HUES6 (cell line): ENCODE data around the gene TCF23.
"Not testable (repeated sequence)": the region's sequence is repeated elsewhere in the genome, so short reads cannot be mapped to it uniquely, and the experiment has no call there.

Experiments
- H3K27ac ChIP-seq: 2 replicates; pipeline ENCODE4 v1.7.0; 2013; ENCODE audit warnings: low read depth, mild to moderate bottlenecking, low read length, inconsistent platforms
- H3K27me3 ChIP-seq: 2 replicates; pipeline ENCODE4 v1.6.1; 2013; ENCODE audit warnings: low read length; ENCODE audit not compliant: control insufficient read depth, insufficient read depth
- H3K36me3 ChIP-seq: 2 replicates; pipeline ENCODE4 v1.6.1; 2013; ENCODE audit warnings: low read length; ENCODE audit not compliant: control insufficient read depth, insufficient read depth
- H3K4me1 ChIP-seq: 2 replicates; pipeline ENCODE4 v1.6.1; 2013; ENCODE audit warnings: low read length; ENCODE audit not compliant: control insufficient read depth, insufficient read depth
- H3K4me3 ChIP-seq: 2 replicates; pipeline ENCODE4 v1.5.1; 2013; ENCODE audit warnings: low read depth, low read length
- H3K9ac ChIP-seq: one replicate; pipeline ENCODE4 v1.6.1; 2013; ENCODE audit warnings: mild to moderate bottlenecking, low read length
- H3K9me3 ChIP-seq: 2 replicates; pipeline ENCODE4 v1.6.1; 2013; ENCODE audit warnings: low read depth, low read length; ENCODE audit not compliant: control insufficient read depth, insufficient read depth

Gene TCF23

DNA sequence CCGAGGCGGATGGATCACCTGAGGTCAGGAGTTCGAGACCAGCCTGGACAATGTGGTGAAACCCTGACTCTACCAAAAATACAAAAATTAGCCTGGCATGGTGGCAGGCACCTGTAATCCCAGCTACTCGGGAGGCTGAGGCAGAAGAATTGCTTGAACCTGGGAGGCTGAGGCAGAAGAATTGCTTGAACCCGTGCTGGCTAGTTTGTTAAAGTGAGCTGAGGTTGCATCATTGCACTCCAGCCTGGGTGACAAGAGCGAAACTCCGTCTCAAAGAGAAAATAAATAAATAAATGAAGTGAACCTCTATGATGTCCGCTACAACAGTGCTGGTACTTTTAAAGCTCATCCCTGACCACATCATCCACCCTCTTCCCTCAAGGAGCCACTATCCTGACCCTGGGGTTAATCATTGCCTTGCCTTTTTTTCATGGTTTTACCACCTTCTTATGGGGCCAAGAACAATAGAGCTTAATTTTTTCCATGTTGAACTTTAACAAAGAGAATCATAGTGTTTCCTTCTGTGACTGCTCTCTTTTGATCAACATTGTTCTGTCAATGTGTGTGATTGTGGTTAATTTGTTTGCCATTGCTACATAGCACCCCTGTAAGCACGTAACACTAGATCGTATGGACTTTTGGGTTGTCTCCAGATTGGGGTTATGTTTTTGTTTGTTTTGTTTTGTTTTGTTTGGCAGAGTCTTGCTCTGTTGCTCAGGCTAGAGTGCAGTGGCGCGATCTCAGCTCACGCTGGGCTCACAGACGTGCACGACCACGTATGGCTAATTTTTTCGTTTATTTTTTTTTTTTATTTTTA is 45.9 kb downstream of the TCF23 start:
- H3K4me1 ChIP-seq, result no peaks in the 10 kb centered on the region
- no peak overlapping the region for H3K9ac ChIP-seq
- H3K4me3 ChIP-seq, result no peak overlapping the region
- H3K27ac ChIP-seq, result no peak overlapping the region
- H3K27me3 ChIP-seq, result no peaks in the 10 kb centered on the region
- H3K36me3 ChIP-seq, result peaks cover 7% of the 10 kb centered on the region
- no peaks in the 10 kb centered on the region for H3K9me3 ChIP-seq

GRCh38 chr2:27195799-27196198 is 47.0 kb downstream of the TCF23 start:
- H3K9me3 ChIP-seq, H3K9ac ChIP-seq, H3K27ac ChIP-seq, H3K27me3 ChIP-seq, H3K4me3 ChIP-seq, H3K4me1 ChIP-seq: not testable (repeated sequence)
- H3K36me3 ChIP-seq, result peaks cover 16% of the 10 kb centered on the region

GRCh38 chr2:27198068-27198467 is 49.3 kb downstream of the TCF23 start:
- not testable (repeated sequence) for H3K9ac ChIP-seq, H3K27ac ChIP-seq, H3K27me3 ChIP-seq, H3K9me3 ChIP-seq, H3K4me1 ChIP-seq, H3K4me3 ChIP-seq
- H3K36me3 ChIP-seq, result peaks cover 38% of the 10 kb centered on the region

GRCh38 chr2:27198627-27199026 is 49.8 kb downstream of the TCF23 start:
- Histone ChIP-seq H3K4me3 (no peak overlapping the region), H3K27me3 (no peaks in the 10 kb centered on the region), H3K36me3 (peaks cover 44% of the 10 kb centered on the region), H3K27ac (no peak overlapping the region), H3K4me1 (no peaks in the 10 kb centered on the region), H3K9ac (no peak overlapping the region), H3K9me3 (no peaks in the 10 kb centered on the region)

DNA sequence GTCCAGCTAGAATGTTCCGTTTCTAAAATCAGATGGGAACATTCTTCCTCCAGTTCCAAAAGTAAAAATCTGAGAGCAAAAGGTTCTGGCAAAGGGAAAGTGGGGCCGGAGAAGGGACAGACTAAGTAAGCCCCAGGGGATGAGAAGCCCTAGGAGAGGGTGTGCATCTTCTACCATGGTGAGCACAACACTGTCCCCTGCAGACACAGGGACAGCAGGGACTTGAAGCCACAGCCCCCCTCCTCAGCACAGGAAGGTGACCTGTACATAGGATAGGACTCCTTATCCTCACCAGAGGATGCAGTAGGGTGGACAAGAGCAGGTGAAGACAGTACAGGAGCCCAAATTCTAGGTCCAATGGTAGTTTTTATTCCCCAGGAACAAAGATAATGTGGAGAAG is 50.4 kb downstream of the TCF23 start:
- Histone ChIP-seq H3K9ac (no peak overlapping the region), H3K27me3 (no peaks in the 10 kb centered on the region), H3K4me1 (no peaks in the 10 kb centered on the region), H3K27ac (no peak overlapping the region), H3K36me3 (peaks cover 50% of the 10 kb centered on the region), H3K9me3 (no peaks in the 10 kb centered on the region), H3K4me3 (no peak overlapping the region)

DNA sequence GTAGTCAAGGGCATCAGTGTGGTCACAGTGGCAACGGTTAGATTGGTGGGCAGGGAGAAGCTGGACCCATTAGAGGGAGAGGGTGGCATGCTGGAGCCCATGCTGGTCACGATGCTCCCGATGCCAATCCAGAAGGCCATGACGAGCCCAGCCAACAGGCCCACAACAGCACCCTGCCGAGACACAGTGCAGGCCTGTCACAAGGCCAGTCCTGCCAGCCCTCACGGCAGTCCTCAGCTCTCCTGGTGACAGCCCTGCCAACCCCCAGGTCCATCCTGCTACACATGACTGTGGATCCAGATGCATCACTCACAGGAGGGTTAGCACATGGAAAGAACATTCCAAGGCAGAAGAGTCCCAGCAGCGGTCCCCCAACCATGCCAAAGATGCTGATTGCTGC is 52.9 kb downstream of the TCF23 start:
- no peak overlapping the region for H3K27ac ChIP-seq
- no peak overlapping the region for H3K4me3 ChIP-seq
- no peaks in the 10 kb centered on the region for H3K9me3 ChIP-seq
- no peaks in the 10 kb centered on the region for H3K27me3 ChIP-seq
- H3K4me1 ChIP-seq, result no peaks in the 10 kb centered on the region
- no peak overlapping the region for H3K9ac ChIP-seq
- peaks cover 74% of the 10 kb centered on the region for H3K36me3 ChIP-seq

- H3K9ac ChIP-seq, result no peak overlapping the region
- no peaks in the 10 kb centered on the region for H3K4me1 ChIP-seq
- H3K27ac ChIP-seq, result no peak overlapping the region
- no peak overlapping the region for H3K4me3 ChIP-seq
- H3K27me3 ChIP-seq, result no peaks in the 10 kb centered on the region
- peaks cover 86% of the 10 kb centered on the region for H3K36me3 ChIP-seq
- no peaks in the 10 kb centered on the region for H3K9me3 ChIP-seq
Observed at GRCh38 chr2:27202854-27203253, 54.0 kb downstream of the TCF23 start.

DNA sequence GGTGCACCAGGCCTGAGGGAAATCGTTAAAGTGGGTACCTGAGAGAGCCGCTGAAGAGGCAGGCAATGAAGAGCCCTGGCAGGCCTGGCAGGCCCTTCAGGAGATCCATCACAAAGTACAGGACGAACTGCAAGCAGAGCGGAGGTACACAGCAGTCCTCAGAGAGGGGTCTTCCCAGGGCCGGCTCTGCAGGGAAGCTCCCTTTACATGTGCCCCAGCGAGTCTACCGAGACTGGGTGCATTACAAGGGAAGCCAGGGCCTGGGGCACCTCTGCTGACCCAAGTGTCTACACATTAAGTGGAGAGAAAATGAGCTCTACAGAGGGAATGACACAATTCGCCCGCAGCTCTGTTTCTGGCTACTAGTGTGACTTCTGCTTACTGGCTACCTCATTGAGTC is 54.9 kb downstream of the TCF23 start:
- Histone ChIP-seq H3K27me3 (no peaks in the 10 kb centered on the region), H3K9ac (no peak overlapping the region), H3K4me3 (no peak overlapping the region), H3K4me1 (peaks cover 3% of the 10 kb centered on the region; the same call in 1 of the 2 replicates), H3K9me3 (no peaks in the 10 kb centered on the region), H3K27ac (no peak overlapping the region), H3K36me3 (peaks cover 95% of the 10 kb centered on the region)

DNA sequence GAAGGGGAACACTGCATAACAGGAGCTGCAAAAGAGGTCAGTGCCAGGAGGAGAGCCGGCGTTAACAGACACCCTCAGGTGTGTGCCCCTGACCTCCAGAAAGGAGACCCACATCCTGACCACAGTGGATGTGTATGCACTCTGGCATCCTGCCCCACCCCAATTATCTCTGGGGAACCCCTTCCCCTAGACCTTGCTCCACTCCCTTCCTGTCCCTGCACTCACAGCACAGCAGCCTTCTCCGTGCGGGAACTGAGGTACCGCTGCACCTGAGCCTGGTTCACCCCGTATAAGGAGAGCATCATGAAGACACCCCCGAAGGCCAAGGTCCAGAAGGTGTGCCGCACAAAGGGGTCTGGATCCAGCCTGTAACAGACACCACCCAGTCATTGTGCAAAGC is 55.8 kb downstream of the TCF23 start:
- Histone ChIP-seq H3K27me3 (no peaks in the 10 kb centered on the region), H3K36me3 (peaks cover 98% of the 10 kb centered on the region), H3K9ac (no peak overlapping the region), H3K27ac (no peak overlapping the region), H3K9me3 (no peaks in the 10 kb centered on the region), H3K4me1 (peaks cover 3% of the 10 kb centered on the region; the same call in 1 of the 2 replicates), H3K4me3 (no peak overlapping the region)

GRCh38 chr2:27205206-27205605 is 56.4 kb downstream of the TCF23 start:
- Histone ChIP-seq H3K4me3 (no peak overlapping the region), H3K36me3 (peaks cover 97% of the 10 kb centered on the region), H3K4me1 (peaks cover 8% of the 10 kb centered on the region; the same call in 1 of the 2 replicates), H3K27ac (no peak overlapping the region), H3K9ac (no peak overlapping the region), H3K9me3 (no peaks in the 10 kb centered on the region), H3K27me3 (no peaks in the 10 kb centered on the region)

DNA sequence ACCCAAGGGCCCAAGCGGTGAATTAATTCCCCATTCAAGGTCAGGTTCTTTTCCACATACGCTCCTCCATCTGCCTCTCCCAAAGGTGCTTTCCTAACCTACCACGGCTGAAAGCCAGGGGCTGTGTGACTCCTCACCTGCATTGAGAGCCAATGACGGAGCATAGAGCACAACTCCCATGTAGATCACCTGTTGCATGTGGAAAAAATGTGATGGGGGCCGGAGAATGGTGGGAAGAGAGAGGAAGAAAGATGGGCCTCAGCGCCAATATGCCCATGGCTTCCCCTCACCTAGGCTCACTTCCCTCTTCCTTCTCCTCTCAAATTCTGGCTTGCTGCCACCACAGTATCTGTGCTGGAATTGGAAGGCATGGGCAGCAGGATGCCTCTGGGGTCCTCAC is 57.5 kb downstream of the TCF23 start:
- H3K36me3 ChIP-seq, result peaks cover 87% of the 10 kb centered on the region
- H3K9ac ChIP-seq, result no peak overlapping the region
- no peak overlapping the region for H3K27ac ChIP-seq
- H3K4me1 ChIP-seq, result peaks cover 8% of the 10 kb centered on the region; the same call in 1 of the 2 replicates
- H3K27me3 ChIP-seq, result no peaks in the 10 kb centered on the region
- H3K4me3 ChIP-seq, result no peak overlapping the region
- no peaks in the 10 kb centered on the region for H3K9me3 ChIP-seq
